Measurements from ENCODE around the gene C8B.

The C8B gene

DNA sequence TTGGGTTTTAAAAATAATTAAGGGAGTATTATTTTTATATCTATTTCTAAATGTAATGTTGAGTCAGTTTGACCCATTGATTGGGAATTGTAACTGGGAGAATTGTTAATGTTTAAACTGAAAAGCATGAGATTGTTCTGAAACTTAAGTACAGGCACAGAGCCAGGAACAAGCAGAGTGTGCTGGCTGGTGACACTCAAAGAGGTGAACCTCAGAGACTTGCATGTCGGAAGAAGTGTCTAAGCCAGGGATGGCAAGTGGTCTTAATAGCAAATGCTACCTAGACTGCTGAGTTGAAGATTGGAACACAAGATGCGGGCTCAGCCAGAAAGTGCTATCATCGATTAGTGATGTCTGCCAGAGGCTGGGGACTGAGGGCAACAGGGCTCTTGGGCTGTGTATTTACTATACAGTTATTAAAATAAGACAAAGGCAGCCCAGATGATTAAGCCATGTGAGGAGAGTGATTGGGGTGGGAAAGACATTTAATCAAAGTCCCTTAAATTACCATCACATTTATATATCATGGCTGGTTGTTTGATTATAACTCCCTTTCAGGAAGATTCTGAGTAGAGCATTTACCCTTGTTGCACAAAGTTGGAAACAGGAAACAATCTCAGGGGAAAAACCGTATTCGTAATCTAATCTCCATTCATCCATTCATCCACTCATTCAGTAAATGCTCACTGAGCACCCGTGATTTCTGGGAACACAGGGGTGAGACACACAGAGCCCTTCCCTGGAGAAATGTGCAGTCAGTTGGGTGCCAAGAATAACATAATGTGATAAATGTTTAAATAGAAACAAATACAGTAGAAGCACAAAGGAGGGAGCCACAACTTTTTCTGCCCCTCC is 68.4 kb downstream of the C8B start:
- no peak for DNase-seq (ENCODE audit: low read depth)

GRCh38 chr1:56894014-56894413 is 71.8 kb downstream of the C8B start:
- DNase-seq (ENCODE audit: low read depth): no peak

DNA sequence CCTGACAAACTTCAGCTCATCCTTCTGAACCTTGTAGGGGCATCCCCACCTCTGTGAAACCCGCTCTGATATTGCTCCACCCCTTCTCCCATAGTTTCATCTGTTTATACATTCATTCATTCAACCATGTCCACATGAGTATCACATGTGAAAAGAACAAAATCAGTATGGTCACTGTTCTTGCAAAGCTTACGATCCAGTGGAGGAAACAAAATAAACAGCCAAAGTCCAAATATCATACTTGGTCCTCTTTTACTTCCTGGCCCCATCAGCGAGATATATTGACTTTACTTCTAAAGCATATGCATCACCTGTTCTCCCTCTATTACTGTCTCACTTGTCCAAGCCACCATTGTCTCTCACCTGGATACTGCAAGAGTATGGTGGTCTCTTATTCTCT is 75.6 kb downstream of the C8B start:
- DNase-seq (ENCODE audit: low read depth): no peak

DNA sequence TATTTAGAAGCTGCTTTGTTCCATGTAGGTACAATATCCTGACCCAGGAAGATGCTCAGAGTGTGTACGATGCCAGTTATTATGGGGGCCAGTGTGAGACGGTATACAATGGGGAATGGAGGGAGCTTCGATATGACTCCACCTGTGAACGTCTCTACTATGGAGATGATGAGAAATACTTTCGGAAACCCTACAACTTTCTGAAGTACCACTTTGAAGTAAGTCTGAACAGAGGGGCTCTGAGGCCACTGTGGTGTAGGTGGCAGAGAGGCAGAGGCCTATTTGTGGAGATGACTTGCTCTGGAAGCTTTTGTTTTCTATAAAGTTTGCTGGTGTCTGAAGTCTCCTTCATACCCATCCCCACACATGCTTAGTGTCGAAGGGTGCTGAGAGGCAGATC is 84.4 kb downstream of the C8B start:
- no peak for DNase-seq (ENCODE audit: low read depth)

- no peak for DNase-seq (ENCODE audit: low read depth)
Measured at GRCh38 chr1:56880774-56881173, 85.0 kb downstream of the C8B start.
